H9 (cell line): ENCODE results near the gene SYNPO. TPM values are rescaled to one million over a fixed set of nuclear protein-coding genes. Genes with fewer than 3 reads are reported as not detected.

Experiments
- DNase-seq: peaks from one replicate; pipeline ENCODE4 v3.0.0-alpha.2; 2017
- H2AFZ ChIP-seq: one replicate; pipeline ENCODE4 v1.6.1; 2013; ENCODE audit warnings: mild to moderate bottlenecking, low read length, control low read depth, moderate library complexity
- H2AK5ac ChIP-seq: 2 replicates; pipeline ENCODE4 v1.6.1; 2013; ENCODE audit warnings: low read length, control low read depth, mixed read lengths; ENCODE audit not compliant: insufficient read length
- H2BK120ac ChIP-seq: one replicate; pipeline ENCODE4 v1.6.1; 2013; ENCODE audit warnings: low read depth, mild to moderate bottlenecking, low read length, control low read depth, inconsistent platforms; ENCODE audit not compliant: poor library complexity, severe bottlenecking
- H2BK12ac ChIP-seq: 2 replicates; pipeline ENCODE4 v1.6.1; 2013; ENCODE audit warnings: low read length, control low read depth, mixed read lengths, low read depth; ENCODE audit not compliant: insufficient read length
- H2BK15ac ChIP-seq: 2 replicates; pipeline ENCODE4 v1.6.1; 2013; ENCODE audit warnings: low read depth, low read length, control low read depth
- H2BK20ac ChIP-seq: one replicate; pipeline ENCODE4 v1.6.1; 2013; ENCODE audit warnings: low read depth, mild to moderate bottlenecking, low read length, control low read depth, inconsistent platforms; ENCODE audit not compliant: poor library complexity, severe bottlenecking
- H2BK5ac ChIP-seq: 2 replicates; pipeline ENCODE4 v1.6.1; 2013; ENCODE audit warnings: low read length, control low read depth, mixed read lengths; ENCODE audit not compliant: insufficient read length
- H3K14ac ChIP-seq: 2 replicates; pipeline ENCODE4 v1.6.1; 2013; ENCODE audit warnings: low read length, control low read depth; ENCODE audit not compliant: insufficient read depth
- H3K18ac ChIP-seq: 2 replicates; pipeline ENCODE4 v1.6.1; 2013; ENCODE audit warnings: low read depth, mild to moderate bottlenecking, mixed read lengths, low read length, control low read depth; ENCODE audit not compliant: insufficient read length
- H3K23ac ChIP-seq: 2 replicates; pipeline ENCODE4 v1.6.1; 2013; ENCODE audit warnings: low read length, control low read depth, mixed read lengths, low read depth; ENCODE audit not compliant: insufficient read length
- H3K23me2 ChIP-seq: 2 replicates; pipeline ENCODE4 v1.6.1; 2013; ENCODE audit warnings: low read depth, mild to moderate bottlenecking, mixed read lengths, low read length, control low read depth; ENCODE audit not compliant: insufficient read length, poor library complexity, severe bottlenecking
- H3K27ac ChIP-seq: 2 replicates; pipeline ENCODE4 v1.5.1; 2013; ENCODE audit warnings: low read length, control low read depth, mixed read lengths, low read depth; ENCODE audit not compliant: insufficient read length
- H3K27me3 ChIP-seq: 2 replicates; pipeline ENCODE4 v1.6.1; 2013; ENCODE audit warnings: low read length, control low read depth, inconsistent platforms; ENCODE audit not compliant: insufficient read depth
- H3K4ac ChIP-seq: 2 replicates; pipeline ENCODE4 v1.6.1; 2013; ENCODE audit warnings: low read depth, mild to moderate bottlenecking, control low read depth, inconsistent platforms, low read length, moderate library complexity
- H3K4me1 ChIP-seq: 2 replicates; pipeline ENCODE4 v1.6.1; 2013; ENCODE audit warnings: low read length, control low read depth, inconsistent platforms; ENCODE audit not compliant: insufficient read depth
- H3K4me2 ChIP-seq: 2 replicates; pipeline ENCODE4 v1.6.1; 2013; ENCODE audit warnings: low read length, control low read depth, mixed read lengths; ENCODE audit not compliant: insufficient read length, insufficient read depth
- H3K56ac ChIP-seq: 2 replicates; pipeline ENCODE4 v1.6.1; 2013; ENCODE audit warnings: low read depth, mild to moderate bottlenecking, mixed read lengths, low read length, control low read depth; ENCODE audit not compliant: insufficient read length
- H3K79me1 ChIP-seq: 2 replicates; pipeline ENCODE4 v1.6.1; 2013; ENCODE audit warnings: low read depth, mild to moderate bottlenecking, moderate library complexity, low read length, control low read depth, inconsistent platforms; ENCODE audit not compliant: insufficient read depth, poor library complexity, severe bottlenecking
- H3K79me2 ChIP-seq: 2 replicates; pipeline ENCODE4 v1.6.1; 2013; ENCODE audit warnings: low read length, control low read depth, inconsistent platforms; ENCODE audit not compliant: insufficient read depth
- H3K9ac ChIP-seq: 2 replicates; pipeline ENCODE4 v1.6.1; 2013; ENCODE audit warnings: low read length, control low read depth, mixed read lengths; ENCODE audit not compliant: insufficient read length; ENCODE audit errors: extremely low read depth
- H3K9me3 ChIP-seq: one replicate; pipeline ENCODE4 v1.6.1; 2013; ENCODE audit warnings: low read depth, low read length, inconsistent platforms; ENCODE audit not compliant: control insufficient read depth
- H3T11ph ChIP-seq: one replicate; pipeline ENCODE4 v1.6.1; 2013; ENCODE audit warnings: mild to moderate bottlenecking, low read length, control low read depth, inconsistent platforms
- H4K20me1 ChIP-seq: one replicate; pipeline ENCODE4 v1.6.1; 2013; ENCODE audit not compliant: control insufficient read depth, insufficient read length, insufficient read depth
- H4K5ac ChIP-seq: 2 replicates; pipeline ENCODE4 v1.6.1; 2013; ENCODE audit warnings: low read depth, mild to moderate bottlenecking, mixed read lengths, low read length, control low read depth; ENCODE audit not compliant: insufficient read length
- H4K8ac ChIP-seq: replicated peaks from 2 replicates; pipeline ENCODE4 v1.6.1; 2013; ENCODE audit warnings: low read length, control low read depth, mixed read lengths, low read depth; ENCODE audit not compliant: insufficient read length
- H4K91ac ChIP-seq: 2 replicates; pipeline ENCODE4 v1.6.1; 2013; ENCODE audit warnings: low read depth, mild to moderate bottlenecking, moderate library complexity, mixed read lengths, low read length, control low read depth; ENCODE audit not compliant: insufficient read length
- H3K27ac Mint-ChIP-seq, 3 experiments: 2 replicates in 2 of 3; 3 replicates in 1 of 3; pipeline ENCODE4 v1.8.0; 2020 to 2021; ENCODE audit warnings: mixed read lengths in 3 of 3, mild to moderate bottlenecking in 1 of 3, moderate library complexity in 1 of 3
- H3K27me3 Mint-ChIP-seq: 2 replicates; pipeline ENCODE4 v1.8.0; 2021; ENCODE audit warnings: low read depth, mild to moderate bottlenecking, moderate library complexity, mixed read lengths
- H3K36me3 Mint-ChIP-seq, 3 experiments: 2 replicates in 2 of 3; 3 replicates in 1 of 3; pipeline ENCODE4 v1.8.0; 2020 to 2021; ENCODE audit warnings: low read depth in 3 of 3, mixed read lengths in 3 of 3; ENCODE audit not compliant: insufficient read depth in 1 of 3
- H3K4me1 Mint-ChIP-seq, 2 experiments: 2 replicates each; pipeline ENCODE4 v1.8.0; 2020; ENCODE audit warnings: mixed read lengths in 2 of 2
- H3K4me3 Mint-ChIP-seq, 2 experiments: 2 replicates in 1 of 2; 3 replicates in 1 of 2; pipeline ENCODE4 v1.8.0; 2020 to 2021; ENCODE audit warnings: mild to moderate bottlenecking in 2 of 2, mixed read lengths in 2 of 2, moderate library complexity in 1 of 2
- H3K9me3 Mint-ChIP-seq, 2 experiments: 2 replicates in 1 of 2; 3 replicates in 1 of 2; pipeline ENCODE4 v1.8.0; 2020; ENCODE audit warnings: mild to moderate bottlenecking in 2 of 2, mixed read lengths in 2 of 2, moderate library complexity in 1 of 2
- WGBS: extraction: QIAGEN DNeasy Blood & Tissue Kit; methylation state at CpG from one replicate; pipeline ENCODE4 v1.1.7; 2013; ENCODE audit warnings: missing lambda C conversion rate, low lambda C conversion rate, mixed read lengths; ENCODE audit not compliant: insufficient read length; ENCODE audit errors: extremely low coverage; 5-methylcytosine and 5-hydroxymethylcytosine counted together
- total RNA-seq: library from RNA; stranded (reverse); gene quantifications from 2 replicates; pipeline ENCODE4 v1.2.1, GENCODE V29; 2021
- TF ChIP-seq, protein P1 (sequence below): fragments of 200-600 bp; sonication (generic); conservative IDR thresholded peaks from 3 replicates; pipeline ENCODE4 v1.8.0; 2021; ENCODE audit warnings: antibody characterized with exemption, mild to moderate bottlenecking

SYNPO gene
- total RNA-seq, 1 experiment from 2014 or later = 1.7 TPM

DNA sequence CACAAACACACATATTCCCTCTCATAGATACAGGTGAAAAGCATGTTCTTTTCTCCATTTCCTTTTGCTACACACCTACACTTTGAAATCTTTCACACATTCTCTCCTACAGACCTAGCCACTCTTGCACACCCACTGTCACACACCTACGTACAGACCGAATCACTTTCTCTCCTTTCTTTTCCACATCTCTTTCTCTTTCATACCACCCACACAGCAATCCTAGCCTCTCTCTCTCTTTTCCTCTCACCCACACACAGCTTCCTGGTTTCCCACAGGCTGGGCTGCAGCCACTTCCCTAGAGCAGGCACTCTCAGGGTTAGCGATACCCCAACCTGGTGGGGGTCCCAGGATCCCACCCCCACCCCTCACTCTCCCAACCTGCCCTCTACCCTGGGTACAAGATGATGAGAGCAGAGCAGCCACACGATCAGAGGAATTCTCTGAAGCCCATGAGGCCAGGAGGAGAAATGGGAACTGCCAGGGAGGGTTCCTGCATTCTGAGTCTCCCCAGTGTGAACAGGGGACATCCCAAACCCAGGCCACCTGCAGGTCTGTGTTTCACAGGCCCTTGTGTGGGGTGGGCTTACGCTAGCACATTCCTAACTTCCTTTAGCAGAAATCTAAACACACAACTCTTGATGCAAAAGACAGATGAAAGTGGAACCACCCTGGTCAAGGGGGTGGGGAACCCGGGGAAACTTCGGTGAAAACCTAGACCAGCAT lies 17.1 kb upstream of the SYNPO start:
- Histone ChIP-seq H3K27me3 (no peaks in the 10 kb centered on the region; the same call in 1 of the 2 replicates), H3K23ac (no peak overlapping the region), H3T11ph (no peak overlapping the region), H3K18ac (no peak overlapping the region), H2BK120ac (no peak overlapping the region), H2BK5ac (no peak overlapping the region), H2AFZ (no peak overlapping the region), H3K14ac (no peak overlapping the region), H3K23me2 (peaks cover 4% of the 10 kb centered on the region), H4K5ac (no peak overlapping the region), H3K27ac (no peak overlapping the region), H3K4me2 (no peak overlapping the region), H4K91ac (no peak overlapping the region), H2BK12ac (no peak overlapping the region), H3K56ac (no peak overlapping the region), H4K8ac (no peak overlapping the region), H4K20me1 (no peaks in the 10 kb centered on the region), H2BK20ac (no peak overlapping the region), H3K79me1 (no peaks in the 10 kb centered on the region), H3K9me3 (no peaks in the 10 kb centered on the region), H3K79me2 (no peaks in the 10 kb centered on the region), H2AK5ac (no peak overlapping the region), H3K4me1 (no peaks in the 10 kb centered on the region), H3K9ac (no peak overlapping the region), H2BK15ac (no peak overlapping the region), H3K4ac (no peak overlapping the region)
- H3K9me3 Mint-ChIP-seq = peaks cover 0 to 2% of the 10 kb centered on the region in 2 experiments; a peak in 2 of 5 replicates
- peaks cover 37 to 47% of the 10 kb centered on the region in 2 experiments for H3K4me1 Mint-ChIP-seq
- no peak overlapping the region for H3K27ac Mint-ChIP-seq
- DNase-seq = no peak
- H3K4me3 Mint-ChIP-seq = peak overlapping the region in 1 of 2 experiments; percentile 49; a peak in 3 of 5 replicates
- peaks cover 35% of the 10 kb centered on the region for H3K27me3 Mint-ChIP-seq
- TF ChIP-seq, protein P1, sequence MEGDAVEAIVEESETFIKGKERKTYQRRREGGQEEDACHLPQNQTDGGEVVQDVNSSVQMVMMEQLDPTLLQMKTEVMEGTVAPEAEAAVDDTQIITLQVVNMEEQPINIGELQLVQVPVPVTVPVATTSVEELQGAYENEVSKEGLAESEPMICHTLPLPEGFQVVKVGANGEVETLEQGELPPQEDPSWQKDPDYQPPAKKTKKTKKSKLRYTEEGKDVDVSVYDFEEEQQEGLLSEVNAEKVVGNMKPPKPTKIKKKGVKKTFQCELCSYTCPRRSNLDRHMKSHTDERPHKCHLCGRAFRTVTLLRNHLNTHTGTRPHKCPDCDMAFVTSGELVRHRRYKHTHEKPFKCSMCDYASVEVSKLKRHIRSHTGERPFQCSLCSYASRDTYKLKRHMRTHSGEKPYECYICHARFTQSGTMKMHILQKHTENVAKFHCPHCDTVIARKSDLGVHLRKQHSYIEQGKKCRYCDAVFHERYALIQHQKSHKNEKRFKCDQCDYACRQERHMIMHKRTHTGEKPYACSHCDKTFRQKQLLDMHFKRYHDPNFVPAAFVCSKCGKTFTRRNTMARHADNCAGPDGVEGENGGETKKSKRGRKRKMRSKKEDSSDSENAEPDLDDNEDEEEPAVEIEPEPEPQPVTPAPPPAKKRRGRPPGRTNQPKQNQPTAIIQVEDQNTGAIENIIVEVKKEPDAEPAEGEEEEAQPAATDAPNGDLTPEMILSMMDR = no peak
- no peaks in the 10 kb centered on the region for H3K36me3 Mint-ChIP-seq
- 100% methylated on average over 2 of the region's 7 CpGs for WGBS
